AG20443 (cell line): ENCODE measurements around the gene LHPP.

ENCODE experiments used
- DNase-seq: peaks from one replicate; pipeline ENCODE4 v3.0.0; 2012; ENCODE audit warnings: low spot score, mixed read lengths

The LHPP gene

DNA sequence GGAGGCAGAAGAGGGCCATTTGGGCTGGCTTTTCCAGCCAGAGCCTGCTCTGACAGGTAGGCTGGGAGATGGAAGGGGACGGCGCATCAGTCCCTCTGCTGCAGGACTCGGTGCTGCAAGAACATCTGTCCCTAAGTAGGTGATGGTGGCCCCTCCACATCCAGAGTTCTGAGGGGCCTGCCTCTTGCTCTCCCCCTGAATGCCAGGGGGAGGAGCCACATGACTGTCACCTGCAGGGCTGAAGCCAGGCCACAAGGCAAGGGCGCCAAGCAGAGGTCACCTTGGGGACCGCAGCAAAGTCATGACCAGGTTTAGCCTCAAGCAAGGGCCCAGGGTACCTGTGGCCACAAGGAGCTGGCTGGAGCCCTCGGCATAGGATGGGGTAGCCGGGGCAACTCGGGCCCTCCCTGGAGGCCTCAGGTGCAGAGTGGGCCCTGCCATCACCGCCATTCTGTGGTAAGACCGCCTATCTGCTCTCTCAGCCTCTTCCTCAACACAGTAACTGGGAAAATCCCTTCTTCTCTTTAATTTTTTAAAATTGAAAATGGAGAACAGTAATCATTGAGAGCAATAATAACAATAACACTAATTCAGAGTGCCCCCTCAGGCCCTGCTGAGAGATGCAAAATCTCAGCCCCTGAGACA lies 183.3 kb downstream of the LHPP start:
- DNase-seq = no peak

DNA sequence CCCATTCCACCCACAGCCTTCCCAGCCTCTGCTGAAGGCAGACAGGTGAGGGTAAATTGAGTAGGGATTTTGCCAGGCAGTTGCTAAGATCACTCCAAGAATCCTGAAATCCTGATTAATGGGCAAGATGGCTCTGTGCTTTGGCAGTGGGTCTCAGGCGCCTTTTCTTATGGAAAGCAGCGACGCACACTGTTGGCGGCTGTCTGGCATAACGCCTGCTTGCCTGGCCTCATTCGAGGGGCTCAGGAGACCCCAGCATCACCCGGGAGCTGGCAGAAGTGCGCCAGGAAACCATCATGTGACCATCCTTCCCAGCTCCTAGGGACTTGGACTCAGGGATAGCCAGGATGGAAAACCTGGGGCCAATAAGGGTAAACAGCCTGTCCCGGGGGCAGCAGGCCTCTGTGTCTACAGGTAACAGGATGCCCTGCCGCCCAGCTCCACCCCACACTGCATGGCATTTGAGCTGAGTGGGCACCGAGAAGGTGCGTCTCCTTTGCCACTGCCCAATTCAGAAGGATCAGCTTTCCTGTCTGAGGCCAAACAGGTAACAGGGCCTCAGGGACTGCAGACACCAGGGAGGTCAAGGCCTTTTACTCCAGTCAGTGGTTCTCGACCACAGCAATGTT lies 184.0 kb downstream of the LHPP start:
- no peak for DNase-seq

DNA sequence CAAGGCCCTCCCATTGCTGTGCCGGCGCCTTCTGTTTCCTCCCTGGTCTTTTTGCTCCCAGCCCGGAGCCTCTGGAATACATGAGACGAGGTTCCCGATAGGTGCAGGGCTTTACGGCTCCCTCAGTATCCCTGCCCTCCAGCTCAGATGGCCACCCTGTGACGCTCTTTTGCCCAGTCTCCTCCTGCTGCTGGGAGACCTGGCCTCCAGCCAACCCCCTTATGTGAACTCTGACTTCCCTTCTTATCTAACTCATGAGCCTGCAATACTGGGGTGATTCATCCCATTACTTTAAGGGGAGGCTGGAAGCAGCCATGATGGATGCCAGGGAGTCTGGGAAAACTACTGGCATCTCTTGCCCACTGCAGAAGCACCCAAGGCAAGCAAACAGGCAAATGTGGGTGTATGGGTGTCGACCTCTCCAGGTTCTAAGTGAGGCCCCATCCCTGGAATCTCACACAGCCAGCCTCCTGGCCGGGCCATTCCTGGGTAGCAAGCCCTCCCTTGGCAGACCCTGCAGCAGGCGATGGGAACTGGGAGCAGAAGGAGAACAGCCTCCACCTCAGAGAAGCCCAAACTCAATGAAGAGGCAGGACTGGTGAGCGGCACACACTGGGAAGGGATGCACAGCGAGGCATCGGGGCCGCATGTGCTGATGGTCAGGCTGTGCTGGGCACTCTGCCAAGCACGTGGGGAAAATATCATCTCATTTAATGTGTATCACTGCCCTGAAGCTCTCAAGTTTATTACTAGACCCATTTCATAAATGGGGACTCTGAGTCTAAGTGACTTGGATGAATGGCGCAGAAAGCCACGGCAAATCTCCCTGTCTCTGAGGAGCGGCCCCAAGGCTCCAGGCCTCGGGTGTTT lies 185.1 kb downstream of the LHPP start:
- DNase-seq = peak; percentile 76

DNA sequence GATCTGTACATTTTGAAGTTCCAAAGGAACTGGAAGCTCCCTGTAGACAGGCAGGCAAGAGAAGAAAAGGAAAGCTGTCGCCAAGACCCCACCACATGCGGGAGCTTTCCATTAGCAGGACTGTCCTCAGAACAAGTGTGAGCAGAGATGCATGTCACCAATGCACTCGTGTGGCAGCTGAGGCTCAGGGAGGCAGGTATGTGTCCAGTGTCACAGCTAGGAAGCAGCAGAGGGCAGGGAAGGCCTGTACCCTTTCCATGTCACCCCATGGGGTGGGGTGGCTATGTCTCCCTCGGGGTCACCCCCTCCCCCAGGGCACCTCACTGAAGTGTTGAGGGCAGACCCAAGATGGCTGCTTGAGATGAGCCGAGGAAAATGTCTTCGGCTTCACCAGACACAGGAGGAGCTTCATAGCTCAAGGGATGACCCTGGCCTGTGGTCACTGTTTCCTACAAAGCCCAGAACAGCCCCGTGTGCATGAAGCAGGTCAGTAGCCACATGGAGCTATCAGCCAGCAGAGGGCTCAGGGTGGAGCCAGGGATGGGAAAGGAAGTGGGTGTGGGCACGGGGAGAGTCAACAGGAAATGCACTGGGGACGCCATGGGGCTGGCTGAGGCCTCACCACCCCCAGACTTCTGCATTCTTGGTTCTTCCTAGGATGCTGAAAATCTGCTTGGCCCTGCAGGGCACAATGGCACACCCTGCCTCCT lies 186.0 kb downstream of the LHPP start:
- peak; percentile 75 for DNase-seq

DNA sequence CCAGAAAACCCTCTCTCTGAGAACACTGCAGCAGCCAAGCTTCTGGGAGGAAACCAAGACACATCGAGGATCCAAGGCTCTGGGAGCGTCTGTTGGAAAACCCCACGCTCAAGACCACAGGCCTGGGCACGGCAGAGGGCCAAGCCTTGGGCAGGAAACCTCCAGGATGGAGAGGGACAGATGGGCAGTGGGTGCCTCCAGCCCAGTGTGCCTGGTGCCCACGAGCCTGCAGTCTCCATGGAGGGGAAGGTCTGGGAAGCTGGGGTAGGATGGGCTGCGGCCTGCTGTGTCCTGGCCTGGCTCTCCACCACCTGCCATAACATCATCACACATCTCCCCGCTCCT lies 186.5 kb downstream of the LHPP start:
- no peak for DNase-seq

DNA sequence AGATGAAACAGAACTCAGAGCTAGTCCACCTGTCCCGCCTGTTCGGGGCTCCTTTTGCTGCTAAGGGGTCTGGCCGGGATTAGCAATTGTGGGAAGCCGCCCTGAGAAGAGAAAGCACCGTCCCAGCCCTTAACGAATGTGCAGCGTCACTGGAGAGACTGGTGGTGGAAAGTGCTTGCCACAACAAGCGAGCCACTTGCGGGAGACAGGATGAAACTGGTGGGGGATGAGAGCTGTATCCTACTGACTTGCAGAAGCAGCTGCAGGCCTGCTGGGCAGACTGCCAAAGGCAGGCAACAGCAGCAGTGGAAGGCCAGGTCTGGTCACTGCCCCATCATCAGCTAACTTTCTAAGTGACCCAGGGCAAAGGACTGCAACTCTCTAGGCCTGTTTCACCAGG lies 187.1 kb downstream of the LHPP start:
- peak; percentile 58 for DNase-seq

DNA sequence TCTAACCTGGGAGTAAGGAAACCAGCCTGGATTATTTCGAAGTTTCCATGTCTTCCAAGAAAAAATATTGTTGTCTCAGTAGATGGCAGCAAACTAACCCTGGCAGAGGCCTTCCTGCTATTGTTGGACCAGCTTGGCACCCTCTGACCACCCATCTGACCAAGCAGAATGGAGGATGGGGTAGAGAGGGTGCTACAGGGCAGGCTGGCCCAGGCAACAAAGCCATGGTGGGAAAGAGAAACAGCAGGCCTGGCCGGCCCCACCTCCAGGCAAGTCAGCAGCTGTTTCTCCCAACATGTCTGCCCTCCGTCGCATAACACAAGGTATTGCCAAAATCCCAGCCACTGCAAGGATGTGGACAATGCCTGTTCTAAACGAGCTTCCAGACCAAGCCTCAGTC lies 187.6 kb downstream of the LHPP start:
- peak; percentile 55 for DNase-seq

DNA sequence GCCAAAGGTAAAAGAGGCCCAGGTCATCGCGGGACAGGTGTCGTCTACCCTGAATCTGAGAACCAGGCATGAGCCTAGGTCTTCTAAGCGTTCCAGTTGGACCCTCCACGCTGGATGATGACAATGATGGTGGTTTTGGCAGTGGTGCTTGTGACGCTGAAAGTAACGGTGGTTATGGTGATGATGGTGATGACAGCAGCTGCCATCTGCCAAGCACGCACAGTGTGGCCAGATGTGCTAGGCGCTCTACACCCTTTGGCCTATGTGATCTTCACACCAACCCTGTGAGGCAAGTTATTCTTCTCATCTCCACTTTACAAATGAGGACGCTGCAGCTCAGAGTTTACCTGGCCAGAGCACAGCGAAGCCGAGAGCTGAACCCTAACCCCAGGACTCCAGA lies 188.6 kb downstream of the LHPP start:
- no peak for DNase-seq

DNA sequence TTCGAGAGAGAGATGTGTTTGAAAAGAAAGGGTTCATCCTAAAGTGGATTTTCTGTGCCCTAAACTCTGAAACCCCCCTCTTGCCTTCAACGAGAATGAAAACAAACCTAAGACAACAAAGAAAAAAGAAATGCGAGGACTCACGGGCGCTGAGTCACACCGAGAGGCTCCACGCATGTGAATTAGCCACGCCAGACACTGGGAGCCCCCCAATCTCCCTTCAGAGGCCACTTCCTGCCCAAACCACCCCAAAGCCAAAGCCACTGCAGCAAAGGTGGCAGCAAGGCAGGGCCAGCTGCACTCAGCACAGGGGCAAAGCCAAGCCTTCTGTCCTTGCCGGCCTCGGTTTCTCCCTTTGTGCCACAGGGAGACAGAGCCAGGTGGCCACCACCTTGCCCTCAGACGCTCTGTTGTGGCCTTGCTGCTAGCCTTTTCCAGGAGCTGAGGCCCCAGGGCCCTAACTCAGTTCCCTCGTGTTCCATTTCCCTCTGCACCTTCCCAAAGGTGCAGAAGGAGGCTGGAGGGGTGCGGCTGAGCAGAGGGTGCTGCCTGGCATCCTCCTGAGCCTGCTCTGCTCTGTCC lies 189.3 kb downstream of the LHPP start:
- no peak for DNase-seq

DNA sequence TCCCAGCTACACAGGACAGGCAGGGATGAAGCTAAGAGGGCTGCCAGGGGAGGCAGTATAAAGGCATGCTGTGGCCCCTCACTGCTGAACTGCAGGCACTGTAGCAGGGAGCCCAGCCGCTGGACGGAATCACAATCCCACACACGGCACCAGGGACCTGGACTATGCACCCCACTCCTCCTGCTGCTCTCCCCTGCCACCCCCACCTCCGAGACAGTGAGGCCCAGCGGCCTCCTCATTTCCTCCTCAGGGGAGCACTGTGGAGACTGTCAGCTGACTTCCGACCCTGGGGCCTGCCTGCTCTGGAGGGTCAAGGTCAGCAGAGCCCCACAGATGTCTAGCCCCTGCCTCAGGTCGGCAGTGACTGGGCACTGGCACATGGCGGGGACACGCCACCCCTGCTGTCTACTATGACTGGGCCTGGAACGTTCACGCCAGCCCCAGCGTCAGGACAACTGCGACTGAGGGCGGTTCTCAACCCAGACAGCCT lies 189.8 kb downstream of the LHPP start:
- DNase-seq = no peak

DNA sequence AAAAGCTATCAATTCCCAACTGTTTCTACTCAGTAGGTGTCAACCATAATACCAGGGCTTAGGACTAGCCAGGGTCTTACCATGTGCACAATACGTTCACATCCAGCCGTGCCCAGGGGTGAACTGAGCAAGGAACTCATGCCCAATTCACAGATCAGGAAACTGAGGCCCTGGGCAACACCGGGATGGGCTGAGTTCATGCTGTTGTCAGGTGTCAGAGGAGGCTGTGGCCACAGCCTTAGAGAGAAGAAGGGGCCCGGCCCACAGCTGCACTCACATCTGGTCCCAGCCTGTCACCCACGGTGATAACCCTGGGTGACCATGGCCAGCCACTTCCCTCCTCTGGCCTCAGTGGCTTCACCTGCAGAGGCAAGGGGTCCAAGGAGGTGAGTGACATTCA lies 190.6 kb downstream of the LHPP start:
- DNase-seq = no peak

DNA sequence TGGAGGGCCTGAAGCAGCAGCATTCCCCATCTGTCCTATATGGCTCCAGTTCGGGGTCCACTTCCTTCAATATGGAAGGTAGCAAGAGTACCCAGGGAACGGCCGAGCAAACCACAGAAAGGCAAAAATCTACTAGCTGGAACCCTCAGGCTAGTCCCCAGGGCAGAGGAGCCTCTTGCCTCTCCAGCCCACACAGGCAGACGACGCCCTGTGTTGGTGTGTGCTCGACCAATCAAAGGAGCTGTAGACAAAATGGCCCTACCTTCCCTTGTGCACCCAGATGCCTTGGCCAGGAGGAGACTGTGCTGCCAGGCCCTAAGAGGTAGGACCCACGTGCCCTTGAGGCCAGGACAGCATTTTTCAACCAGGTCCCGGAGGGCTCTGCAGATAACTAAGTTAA lies 191.1 kb downstream of the LHPP start:
- DNase-seq = no peak

DNA sequence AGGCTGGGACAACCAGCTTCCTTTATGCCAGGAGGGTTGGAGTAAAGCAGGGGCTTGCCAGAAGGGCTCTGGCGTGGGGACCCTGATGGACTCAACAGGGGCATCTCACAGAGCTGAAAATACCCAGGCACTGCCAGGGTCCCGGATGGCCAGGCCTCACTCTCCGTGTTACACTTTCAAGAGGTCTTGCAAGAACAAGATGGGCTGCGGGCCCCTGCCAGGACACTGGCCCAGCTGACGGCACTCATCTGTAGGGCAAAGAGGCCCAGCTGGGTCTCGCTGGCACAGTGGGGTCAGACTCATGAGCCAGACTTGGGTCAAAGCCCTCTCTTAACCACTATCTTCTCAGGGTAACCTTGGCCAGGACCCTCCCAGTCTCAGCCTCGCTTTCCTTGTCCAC lies 191.7 kb downstream of the LHPP start:
- DNase-seq = no peak

DNA sequence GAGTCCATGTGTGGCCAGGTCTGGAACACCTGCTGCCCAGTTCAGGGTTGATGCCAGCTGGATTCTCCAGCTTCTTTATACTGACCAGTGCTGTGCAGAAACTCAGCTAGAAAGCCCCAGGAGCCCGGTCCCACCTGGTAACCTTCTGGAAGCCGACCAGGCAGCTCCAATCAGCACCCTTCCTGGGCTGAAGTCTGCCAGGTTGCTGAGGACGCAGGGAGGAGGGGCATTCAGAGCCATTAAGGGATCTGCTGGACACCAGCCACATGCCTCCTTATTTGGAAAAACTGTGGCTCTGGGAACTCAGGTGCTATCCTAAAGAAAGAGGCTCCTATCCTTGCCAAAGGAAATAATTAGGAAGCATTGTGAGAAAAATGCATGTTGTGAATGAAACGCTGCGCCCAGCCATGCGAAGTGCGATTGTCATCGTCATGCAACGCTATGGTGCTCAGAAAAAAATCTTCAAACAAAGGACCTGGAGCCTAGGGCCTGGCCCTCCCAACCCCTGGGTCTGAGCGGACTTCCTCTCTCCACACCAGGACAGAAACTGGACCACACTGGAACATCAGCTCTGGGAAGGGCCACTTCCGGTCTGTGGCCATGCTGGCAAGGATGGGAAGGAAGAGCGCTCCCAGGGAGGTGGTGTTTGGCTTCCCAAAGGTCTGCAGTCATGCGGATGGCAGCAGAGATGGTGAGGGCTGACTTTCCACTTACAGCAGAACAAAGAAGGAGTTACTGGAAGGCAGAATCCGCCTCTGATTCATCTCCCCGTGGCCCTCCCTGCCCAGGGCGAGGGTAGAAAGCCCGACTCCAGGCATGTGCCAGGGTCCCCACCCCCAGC lies 192.4 kb downstream of the LHPP start:
- no peak for DNase-seq

DNA sequence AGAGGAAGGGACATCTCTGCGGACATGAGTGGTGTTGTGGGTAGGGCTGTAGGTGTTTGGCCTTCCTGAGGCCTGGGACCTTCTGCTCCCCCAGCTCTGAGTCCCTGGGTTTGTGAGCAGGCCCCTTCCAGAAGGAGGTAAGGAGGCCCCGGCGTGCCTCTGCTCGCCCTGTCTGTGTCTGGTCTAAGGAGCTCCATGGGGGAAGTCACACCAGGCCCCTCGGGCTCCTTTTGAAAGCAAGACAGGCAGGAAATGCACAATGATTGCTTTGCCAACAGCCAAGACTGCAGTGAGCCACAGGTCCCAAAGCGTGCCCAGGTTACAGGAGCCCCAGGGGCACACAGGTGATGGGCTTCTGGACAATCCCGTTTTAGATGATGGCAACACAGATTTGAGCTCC lies 193.1 kb downstream of the LHPP start:
- DNase-seq = no peak

DNA sequence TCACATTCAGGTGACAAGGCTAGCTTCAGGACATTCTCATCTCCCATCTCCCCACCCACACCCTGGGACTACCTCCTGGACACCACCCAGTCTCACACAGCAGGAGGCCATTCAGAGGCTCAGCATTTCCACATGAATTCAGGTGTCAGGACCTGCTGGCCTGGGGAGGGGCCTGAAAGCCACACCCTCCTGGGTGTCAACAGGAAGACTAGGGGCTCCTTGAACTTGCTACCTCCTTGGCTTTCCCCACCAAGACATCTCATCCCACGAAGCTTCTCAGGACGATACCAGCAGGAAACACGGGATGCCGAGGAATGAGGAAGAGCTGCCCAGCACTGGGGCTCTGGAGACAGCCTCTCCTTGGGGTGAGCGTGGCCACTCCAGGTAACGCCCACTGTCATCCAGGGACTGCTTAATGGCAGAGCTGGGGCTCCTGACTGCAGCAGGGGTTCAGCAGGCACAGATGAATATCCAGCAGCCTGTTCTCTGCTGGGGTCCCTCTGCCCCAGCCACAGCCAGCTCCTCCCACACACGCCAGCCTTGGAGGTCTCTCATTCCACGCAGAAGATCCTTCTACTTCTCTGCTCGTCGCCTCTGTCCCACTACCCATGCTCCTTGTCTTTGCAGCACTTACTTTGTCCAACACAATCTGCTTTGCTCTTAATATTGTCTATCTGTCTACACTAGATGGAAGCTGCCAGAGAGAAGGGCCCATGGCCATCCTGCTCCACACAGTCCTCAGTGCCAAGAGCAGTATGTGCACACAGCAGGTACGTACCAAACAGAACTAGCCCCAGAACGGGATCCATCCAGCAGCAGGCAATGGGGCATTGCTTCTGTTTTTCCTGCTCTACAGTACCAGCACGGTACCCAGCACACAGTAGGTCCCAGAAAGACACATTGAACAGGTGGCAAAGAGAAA lies 193.8 kb downstream of the LHPP start:
- no peak for DNase-seq

DNA sequence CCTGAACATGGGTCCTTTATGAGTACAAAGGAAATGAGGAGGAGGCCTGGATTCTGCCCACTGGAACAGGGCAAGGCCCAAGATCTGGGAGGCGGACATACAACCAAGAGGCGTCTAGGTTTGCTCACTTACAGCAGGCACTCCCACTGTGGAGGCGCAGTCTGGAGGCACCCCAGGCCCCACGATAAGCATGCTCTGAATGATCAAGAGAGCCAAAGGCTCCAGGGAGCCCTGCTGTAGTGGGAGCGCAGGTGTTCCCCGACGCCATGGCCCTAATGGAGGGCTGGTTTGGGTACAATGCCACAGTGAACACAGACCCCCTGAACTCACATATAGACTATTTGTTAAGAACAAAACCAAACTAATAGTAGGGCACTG lies 194.5 kb downstream of the LHPP start:
- DNase-seq = no peak

DNA sequence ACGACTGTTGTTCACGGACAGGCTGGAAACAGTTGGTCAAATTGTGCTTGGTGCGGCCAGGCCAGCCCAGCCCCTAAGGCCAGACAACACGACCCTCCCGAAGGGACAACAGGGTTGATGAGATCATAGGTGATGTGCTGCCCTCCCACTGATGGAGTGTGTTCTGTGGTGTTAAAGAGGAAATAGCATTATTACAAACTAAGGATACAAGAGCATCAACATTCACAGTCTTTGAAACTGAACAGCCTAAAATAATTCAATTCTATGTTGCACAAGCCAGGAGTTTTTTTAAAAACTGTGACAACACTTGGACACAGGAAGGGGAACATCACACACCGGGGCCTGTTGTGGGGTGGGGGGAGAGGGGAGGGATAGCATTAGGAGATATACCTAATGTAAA lies 194.9 kb downstream of the LHPP start:
- no peak for DNase-seq

DNA sequence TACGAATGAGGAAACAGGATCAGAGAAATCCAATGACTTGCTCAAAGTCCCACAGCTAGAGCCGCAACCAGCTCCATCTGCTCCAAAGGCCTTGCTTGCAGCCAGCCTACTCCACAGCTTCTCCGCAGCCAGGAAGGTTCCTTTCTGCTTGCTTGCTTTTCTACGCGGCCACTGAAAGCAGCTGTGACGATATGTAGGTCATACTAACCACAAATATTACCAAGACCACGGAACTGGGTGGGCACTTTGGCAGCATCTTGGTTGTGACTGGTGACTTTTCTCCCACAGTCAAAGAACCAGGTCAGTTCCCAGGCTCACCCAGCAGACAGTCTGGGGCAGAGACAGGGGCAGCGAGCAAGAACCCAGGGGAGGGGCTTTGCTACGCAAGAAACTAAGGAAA lies 196.2 kb downstream of the LHPP start:
- peak; percentile 74 for DNase-seq

DNA sequence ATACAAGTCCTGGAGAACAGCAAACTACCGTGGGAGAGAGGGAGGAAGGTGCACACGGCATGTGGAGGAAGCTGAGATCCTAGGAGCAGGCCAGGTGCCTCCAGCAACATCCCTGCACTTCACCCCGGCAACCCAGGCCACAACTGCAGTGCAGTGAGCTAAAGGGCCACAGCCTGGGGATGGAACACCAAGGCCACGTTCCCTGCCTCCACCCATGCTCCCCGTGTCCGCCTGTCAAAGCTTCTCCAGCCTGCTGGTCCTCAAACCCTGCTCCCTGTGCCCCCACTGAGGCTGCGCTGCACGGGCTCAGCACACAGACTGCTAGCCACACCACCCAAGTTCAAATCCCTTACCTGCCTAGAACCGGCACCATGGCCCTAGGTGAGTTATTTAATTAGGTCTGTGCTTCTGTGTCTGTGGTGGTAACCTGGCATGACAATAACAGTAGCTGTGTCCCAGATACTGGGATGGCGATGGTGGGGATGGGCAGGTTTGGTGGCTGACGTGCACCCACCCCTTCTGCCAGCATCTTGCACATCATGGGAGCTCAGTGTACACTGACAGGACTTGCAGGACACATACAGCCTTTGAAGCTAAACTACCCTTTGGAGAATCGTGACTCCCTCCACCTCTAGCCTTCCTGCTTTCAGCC lies 197.1 kb downstream of the LHPP start:
- no peak for DNase-seq
